ENCODE data around the gene RAB17. TPM values are rescaled to one million over a fixed set of nuclear protein-coding genes. Genes with fewer than 3 reads are reported as not detected.
"Not testable (repeated sequence)": the region's sequence is repeated elsewhere in the genome, so short reads cannot be mapped to it uniquely, and the experiment has no call there.

The RAB17 gene
- total RNA-seq, 1 donor from 2014 or later: 4.1 TPM

DNA sequence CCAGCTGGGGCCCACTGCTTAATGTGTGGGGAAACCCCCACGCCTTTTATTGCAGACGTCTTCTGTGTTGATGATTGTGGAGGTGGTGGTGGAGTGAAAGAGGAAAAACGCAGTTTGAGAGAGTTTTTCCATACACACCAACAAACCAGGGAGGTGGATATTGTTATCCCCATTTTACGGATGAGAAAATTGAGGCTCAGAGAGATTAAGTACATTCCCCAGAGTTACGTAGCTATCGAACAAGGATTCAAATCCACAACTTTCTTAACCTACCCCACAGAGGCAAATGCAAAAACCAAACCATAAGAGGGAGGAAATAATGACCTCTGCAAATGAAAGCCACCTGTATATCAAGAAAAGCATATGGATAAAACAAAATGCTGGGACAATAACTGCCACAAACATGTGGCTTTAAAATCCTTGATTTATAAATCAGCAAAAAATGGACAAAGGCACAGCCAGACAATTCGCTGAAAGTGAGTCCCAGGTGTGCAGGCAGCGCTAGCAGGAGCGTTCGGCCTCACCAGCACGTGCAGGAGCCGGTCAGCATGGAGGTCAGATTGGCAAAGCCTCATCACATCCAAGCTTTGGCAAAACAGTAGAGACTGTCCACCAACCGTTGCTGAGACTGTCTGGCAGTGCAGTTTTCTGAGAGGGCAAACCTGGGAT is 12.6 kb upstream of the RAB17 start:
- no peak for DNase-seq
- ATAC-seq (ENCODE audit: poor library complexity): no peak
- intact Hi-C loops (cut with DNase I): no loop called here

DNA sequence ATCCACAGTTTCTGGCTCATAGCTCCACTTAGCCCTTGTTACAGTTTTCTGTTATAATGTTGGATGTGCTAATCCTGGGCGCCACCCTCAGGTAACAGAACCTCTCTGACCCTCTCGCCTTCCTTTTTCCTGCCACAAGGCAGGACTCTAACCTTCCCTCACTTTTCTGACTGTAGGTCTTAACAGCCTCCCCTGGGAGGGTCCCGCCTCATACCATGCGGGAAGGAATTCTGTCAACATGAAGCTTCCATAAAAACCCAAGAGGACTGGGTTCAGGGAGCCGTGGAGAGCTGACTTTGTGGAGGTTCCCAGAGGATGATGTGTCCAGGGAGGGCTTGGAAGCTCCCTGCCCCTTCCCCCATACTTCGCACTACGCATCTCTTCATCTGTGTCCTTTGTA is 11.9 kb upstream of the RAB17 start:
- ATAC-seq (ENCODE audit: poor library complexity): no peak
- intact Hi-C loops (cut with DNase I): no loop called here
- no peak for DNase-seq

GRCh38 chr2:237601453-237602116 is 11.1 kb upstream of the RAB17 start:
- ATAC-seq (ENCODE audit: poor library complexity) (no peak), DNase-seq (no peak)
- intact Hi-C loops (cut with DNase I): no loop called here

GRCh38 chr2:237600205-237600846 is 9.8 kb upstream of the RAB17 start:
- DNase-seq: peak; percentile 78
- intact Hi-C loops (cut with DNase I): no loop called here
- peak; percentile 84 for ATAC-seq (ENCODE audit: poor library complexity)

GRCh38 chr2:237599465-237600110 is 9.1 kb upstream of the RAB17 start:
- no peak for DNase-seq
- no peak for ATAC-seq (ENCODE audit: poor library complexity)
- intact Hi-C loops (cut with DNase I): no loop called here

DNA sequence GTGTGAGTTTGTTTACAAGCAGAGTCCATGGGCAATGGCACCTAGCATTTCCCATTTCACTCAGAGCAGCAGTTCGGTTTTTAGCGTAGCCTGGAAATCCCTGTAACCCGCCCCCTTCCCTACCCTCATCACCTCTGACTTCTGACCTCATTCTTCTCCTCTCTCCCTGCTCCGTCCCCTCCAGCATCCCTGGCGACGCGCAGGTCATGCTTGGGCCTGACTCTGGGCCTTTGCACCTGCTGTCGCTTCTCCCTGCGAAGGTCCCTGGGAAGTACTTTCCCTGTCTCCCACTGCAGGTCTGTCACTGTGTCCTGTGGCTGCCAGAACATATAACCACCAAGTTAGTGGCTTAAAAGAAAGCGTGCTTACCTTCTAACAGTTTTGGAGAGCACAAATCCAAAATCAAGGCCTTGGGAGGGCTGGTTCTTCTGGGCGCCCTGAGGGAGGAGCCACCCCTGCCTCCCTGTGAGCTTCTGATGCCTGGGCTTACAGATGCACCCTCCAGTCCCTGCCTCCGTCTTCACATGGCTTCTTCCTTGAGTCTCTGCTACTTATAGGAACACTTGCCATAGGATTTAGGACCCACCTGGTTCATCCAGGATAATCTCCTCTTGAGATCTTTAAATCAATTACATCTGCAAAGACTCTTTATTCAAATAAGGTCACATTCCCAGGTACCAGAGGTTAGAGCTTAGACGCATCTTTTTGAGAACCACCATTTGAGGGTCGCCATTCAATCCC is 8.1 kb upstream of the RAB17 start:
- DNase-seq (no peak), ATAC-seq (ENCODE audit: poor library complexity) (no peak)
- intact Hi-C loops (cut with DNase I): no loop called here

DNA sequence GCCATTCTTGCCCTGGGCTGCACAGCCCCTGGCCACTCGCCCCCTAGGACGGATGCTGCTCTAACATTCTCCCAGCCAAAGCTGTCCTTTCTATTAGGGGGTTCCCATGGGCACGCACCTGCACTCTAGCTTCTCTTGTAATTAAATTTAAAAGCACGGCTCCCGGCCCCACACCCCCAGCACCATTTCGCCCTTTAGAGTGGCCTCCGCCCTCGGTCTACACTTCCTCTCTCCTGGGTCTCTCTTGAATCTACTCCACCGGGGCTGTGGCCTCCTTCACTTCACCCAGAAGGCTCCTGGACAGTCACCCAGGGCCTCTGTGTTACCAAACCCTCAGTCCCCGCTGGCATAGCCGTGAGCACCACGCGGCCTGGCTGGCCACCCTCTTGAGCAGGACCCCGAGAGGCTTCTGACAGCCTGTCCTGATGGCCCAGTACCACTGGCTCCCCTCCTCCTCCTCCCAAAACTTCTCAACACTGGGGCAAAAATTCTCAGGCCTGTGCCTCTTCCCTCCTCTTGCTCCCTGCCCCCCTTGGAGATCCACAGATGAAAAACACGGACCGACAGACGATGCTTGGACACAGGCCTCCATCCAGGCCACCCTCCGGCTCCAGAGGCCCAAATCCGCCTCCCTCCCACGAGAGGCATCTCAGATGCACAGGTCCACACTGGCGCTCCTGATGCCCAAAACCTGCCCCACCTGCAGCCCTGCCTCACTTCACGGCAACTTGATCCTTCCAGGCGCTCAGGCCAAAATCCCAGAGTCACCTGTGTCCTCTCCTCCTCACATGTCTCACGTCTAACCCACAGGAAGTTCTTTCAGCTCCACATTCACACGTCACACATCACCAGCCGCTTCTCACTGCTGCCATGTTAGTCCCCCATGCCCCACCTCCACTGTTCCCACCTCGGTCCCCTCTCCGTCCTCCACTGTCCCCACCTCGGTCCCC is 6.9 kb upstream of the RAB17 start:
- intact Hi-C loops (cut with DNase I): no loop called here
- ATAC-seq (ENCODE audit: poor library complexity) (no peak), DNase-seq (no peak)

- intact Hi-C loops (cut with DNase I): no loop called here
- DNase-seq (no peak), ATAC-seq (ENCODE audit: poor library complexity) (no peak)
These were observed 6.1 kb upstream of the RAB17 start for GRCh38 chr2:237596520-237597195.

DNA sequence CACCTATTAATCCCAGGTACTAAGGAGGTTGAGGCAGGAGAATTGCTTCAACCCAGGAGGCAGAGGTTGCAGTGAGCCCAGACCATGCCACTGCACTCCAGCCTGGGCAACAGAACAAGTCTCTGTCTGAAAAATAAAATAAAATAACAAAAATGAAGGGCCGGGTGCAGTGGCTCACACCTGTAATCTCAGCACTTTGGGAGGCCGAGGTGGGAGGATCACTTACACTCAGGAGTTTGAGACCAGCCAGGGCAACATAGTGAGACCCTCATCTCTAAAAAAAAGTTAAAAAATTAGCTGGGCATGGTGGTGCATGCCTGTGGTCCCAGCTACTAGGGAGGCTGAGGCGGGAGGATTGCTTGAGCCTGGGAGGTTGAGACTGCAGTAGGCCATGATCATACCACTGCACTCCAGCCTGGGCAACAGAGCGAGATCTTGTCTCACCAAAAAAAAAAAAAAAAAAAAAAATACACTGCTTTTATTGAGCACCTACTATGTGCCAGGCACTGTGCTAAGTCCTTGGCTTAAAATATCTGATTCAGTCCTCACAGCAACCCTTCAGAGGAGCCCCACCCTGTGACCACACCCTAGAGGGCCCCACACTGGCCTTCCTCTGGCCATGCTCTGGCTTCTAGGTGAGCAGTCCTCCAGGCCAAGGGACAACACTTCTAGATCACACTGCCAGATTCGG is 5.4 kb upstream of the RAB17 start:
- intact Hi-C loops (cut with DNase I); ATAC-seq (ENCODE audit: poor library complexity): not testable (repeated sequence)

GRCh38 chr2:237594514-237594871 is 4.0 kb upstream of the RAB17 start:
- no peak for DNase-seq
- peak; percentile 42 for ATAC-seq (ENCODE audit: poor library complexity)
- intact Hi-C loops (cut with DNase I): no loop called here

More for the DNA sequence above, 5.4 kb upstream of the RAB17 start:
- not testable (repeated sequence) for DNase-seq

- DNase-seq (no peak), ATAC-seq (ENCODE audit: poor library complexity) (no peak)
- intact Hi-C loops (cut with DNase I): no loop called here
These were observed 3.2 kb upstream of the RAB17 start for GRCh38 chr2:237593596-237594320.

GRCh38 chr2:237593036-237593435 is 2.5 kb upstream of the RAB17 start:
- DNase-seq (no peak), ATAC-seq (ENCODE audit: poor library complexity) (no peak)
- intact Hi-C loops (cut with DNase I): no loop called here

DNA sequence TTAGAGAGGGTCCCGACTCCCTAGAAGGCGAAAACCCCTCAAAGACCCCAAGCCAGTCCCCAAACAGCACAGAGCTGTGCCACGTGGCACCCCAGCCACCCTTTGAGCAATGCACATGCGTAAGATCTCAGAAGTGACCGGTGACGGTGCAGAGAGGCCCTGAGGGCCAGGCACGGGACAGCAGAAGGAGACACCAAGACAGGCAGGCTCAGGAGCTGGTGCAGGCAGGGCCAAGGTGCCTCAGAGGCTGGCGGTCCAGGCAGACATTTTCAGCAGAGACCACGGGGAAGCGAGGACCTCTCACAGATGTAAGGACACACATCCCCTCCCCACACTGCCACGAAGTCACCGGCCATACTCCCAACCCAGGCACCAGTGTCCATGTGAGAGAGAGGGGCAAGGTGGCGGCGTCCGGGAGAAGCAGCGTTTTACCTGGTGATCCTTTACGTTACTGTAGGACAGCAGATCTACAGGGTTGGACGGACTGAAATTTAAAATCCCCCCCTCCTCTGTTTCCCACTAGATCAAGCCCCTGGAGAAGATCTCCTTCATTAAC is 2.0 kb upstream of the RAB17 start:
- ATAC-seq (ENCODE audit: poor library complexity) (no peak), DNase-seq (no peak)
- intact Hi-C loops (cut with DNase I): no loop called here

- no peak for DNase-seq
- ATAC-seq (ENCODE audit: poor library complexity): no peak
- intact Hi-C loops (cut with DNase I): no loop called here
These were observed 777 bp upstream of the RAB17 start for GRCh38 chr2:237591141-237591881.

DNA sequence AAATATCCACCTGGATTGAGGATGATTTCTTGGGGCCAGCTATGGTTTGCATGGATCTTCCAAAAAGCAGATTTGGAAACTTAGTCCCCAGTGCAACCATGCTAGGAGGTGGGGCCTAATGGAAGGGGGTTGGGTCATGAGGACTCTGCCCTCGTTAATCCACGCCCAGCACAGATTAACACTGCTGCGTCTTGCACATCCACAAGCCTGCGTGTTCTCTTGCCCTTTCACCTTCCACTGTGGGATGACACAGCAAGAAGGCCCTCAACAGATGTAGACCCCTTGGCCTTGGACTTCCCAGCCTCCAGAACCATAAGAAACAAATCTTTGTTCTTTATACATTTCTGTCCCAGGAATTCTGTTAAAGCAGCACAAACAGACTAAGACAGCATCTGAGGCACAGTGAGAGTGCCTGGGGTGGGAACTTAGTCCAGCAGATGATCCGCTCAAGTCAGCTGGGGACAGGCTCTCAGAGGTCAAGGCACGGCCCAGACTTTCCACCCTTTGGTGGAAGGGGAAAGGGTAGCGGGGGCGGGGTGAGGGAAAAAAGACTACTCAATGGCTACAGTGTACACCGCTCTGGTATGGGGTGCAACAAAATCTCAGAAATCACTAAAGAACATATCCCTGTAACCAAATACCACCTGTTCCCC is 2.4 kb downstream of the RAB17 start:
- intact Hi-C loops (cut with DNase I): loop anchor here (10.0 kb wide), 1 partner anchor 87 kb away; no protein-coding TSS in a partner anchor
- no peak for DNase-seq
- ATAC-seq (ENCODE audit: poor library complexity): no peak
